Neural progenitor cell (in vitro differentiated cells): ENCODE data around the gene USH1G. TPM values are rescaled to one million over a fixed set of nuclear protein-coding genes. Genes with fewer than 3 reads are reported as not detected.

ENCODE experiments used
- DNase-seq: peaks from one replicate; pipeline ENCODE4 v3.0.0-alpha.2; 2016; ENCODE audit warnings: low spot score
- H2AFZ ChIP-seq: fragments of 200-600 bp; sonication (generic); replicated peaks from 2 replicates; pipeline ENCODE4 v1.6.1; 2016; ENCODE audit warnings: antibody characterized with exemption
- H3F3A ChIP-seq: fragments of 200-600 bp; sonication (generic); 2 replicates; pipeline ENCODE4 v1.6.1; 2016; ENCODE audit warnings: antibody characterized with exemption, low read depth
- H3K27ac ChIP-seq: fragments of 200-600 bp; sonication (generic); 2 replicates; pipeline ENCODE4 v1.5.1; 2016; ENCODE audit warnings: mild to moderate bottlenecking
- H3K27me3 ChIP-seq: fragments of 200-600 bp; sonication (generic); 2 replicates; pipeline ENCODE4 v1.6.1; 2016; ENCODE audit warnings: mild to moderate bottlenecking, moderate library complexity
- H3K36me3 ChIP-seq: fragments of 200-600 bp; sonication (generic); 2 replicates; pipeline ENCODE4 v1.5.1; 2016
- H3K4me1 ChIP-seq: fragments of 200-600 bp; sonication (generic); 2 replicates; pipeline ENCODE4 v1.6.1; 2016; ENCODE audit warnings: mixed run types
- H3K4me2 ChIP-seq: fragments of 200-600 bp; sonication (generic); 2 replicates; pipeline ENCODE4 v1.6.1; 2016
- H3K4me3 ChIP-seq: fragments of 200-600 bp; sonication (generic); 2 replicates; pipeline ENCODE4 v1.5.1; 2016
- H3K79me2 ChIP-seq: fragments of 200-600 bp; sonication (generic); 2 replicates; pipeline ENCODE4 v1.6.1; 2016; ENCODE audit warnings: low read depth
- H3K9ac ChIP-seq: fragments of 200-600 bp; sonication (generic); 2 replicates; pipeline ENCODE4 v1.6.1; 2016
- H3K9me3 ChIP-seq: fragments of 200-600 bp; sonication (generic); 2 replicates; pipeline ENCODE4 v1.5.1; 2016; ENCODE audit warnings: low read depth
- H4K20me1 ChIP-seq: fragments of 200-600 bp; sonication (generic); 2 replicates; pipeline ENCODE4 v1.6.1; 2016; ENCODE audit warnings: low read depth
- H3K27ac Mint-ChIP-seq: 3 replicates; pipeline ENCODE4 v1.8.0; 2021; ENCODE audit warnings: mixed read lengths
- H3K27me3 Mint-ChIP-seq: 2 replicates; pipeline ENCODE4 v1.8.0; 2022; ENCODE audit warnings: low read depth, mild to moderate bottlenecking, inconsistent platforms, moderate library complexity, mixed read lengths; ENCODE audit not compliant: insufficient read depth
- H3K36me3 Mint-ChIP-seq: 3 replicates; pipeline ENCODE4 v1.8.0; 2021; ENCODE audit warnings: mixed read lengths
- H3K4me1 Mint-ChIP-seq: 3 replicates; pipeline ENCODE4 v1.8.0; 2021; ENCODE audit warnings: mixed read lengths
- H3K4me3 Mint-ChIP-seq: 3 replicates; pipeline ENCODE4 v1.8.0; 2021; ENCODE audit warnings: mild to moderate bottlenecking, moderate library complexity, mixed read lengths
- H3K9me3 Mint-ChIP-seq: 3 replicates; pipeline ENCODE4 v1.8.0; 2020; ENCODE audit warnings: mixed read lengths
- CTCF ChIP-seq: fragments of 200-600 bp; sonication (generic); IDR thresholded peaks from 2 replicates; pipeline ENCODE4 v1.5.1; 2017; ENCODE audit warnings: antibody characterized with exemption, mild to moderate bottlenecking
- EZH2 ChIP-seq: fragments of 200-600 bp; sonication (generic); IDR thresholded peaks from 2 replicates; pipeline ENCODE4 v1.6.1; 2017; ENCODE audit warnings: antibody characterized with exemption, mild to moderate bottlenecking, moderate library complexity
- EZH2phosphoT487 ChIP-seq: fragments of 200-600 bp; sonication (generic); IDR thresholded peaks from 2 replicates; pipeline ENCODE4 v1.6.1; 2017; ENCODE audit warnings: antibody characterized with exemption
- total RNA-seq: library from RNA; depleted of rRNA; stranded (reverse); fragments of >200 nt; gene quantifications from 2 replicates; pipeline ENCODE4 v1.2.3, GENCODE V29; 2015; ENCODE audit warnings: low replicate concordance

USH1G gene
- total RNA-seq, 1 donor from 2014 or later, result not detected

- no peaks in the 10 kb centered on the region for H3K27me3 ChIP-seq
- no peak overlapping the region for H3K4me3 ChIP-seq
- H3K4me1 ChIP-seq, result no peaks in the 10 kb centered on the region
- H3K9me3 ChIP-seq, result no peaks in the 10 kb centered on the region
- H4K20me1 ChIP-seq, result no peaks in the 10 kb centered on the region
- no peak for TF ChIP-seq EZH2
- TF ChIP-seq CTCF, result no peak
- TF ChIP-seq EZH2phosphoT487, result no peak
- no peaks in the 10 kb centered on the region for H3K79me2 ChIP-seq
- H3K27me3 Mint-ChIP-seq, result peaks cover 21% of the 10 kb centered on the region
- no peaks in the 10 kb centered on the region for H3K36me3 Mint-ChIP-seq
- no peaks in the 10 kb centered on the region for H3K9me3 Mint-ChIP-seq
- no peak overlapping the region for H3K27ac Mint-ChIP-seq
- H3K27ac ChIP-seq, result no peak overlapping the region
- no peaks in the 10 kb centered on the region for H3K4me1 Mint-ChIP-seq
- no peak overlapping the region for H3K9ac ChIP-seq
- no peak overlapping the region for H3K4me2 ChIP-seq
- no peaks in the 10 kb centered on the region for H3K36me3 ChIP-seq
- no peak overlapping the region for H2AFZ ChIP-seq
- no peak overlapping the region for H3K4me3 Mint-ChIP-seq
- no peaks in the 10 kb centered on the region for H3F3A ChIP-seq
- no peak for DNase-seq
Measured at GRCh38 chr17:74951680-74952421, 28.8 kb upstream of the USH1G start.

GRCh38 chr17:74951065-74951464 lies 28.0 kb upstream of the USH1G start:
- H3K79me2 ChIP-seq, result no peaks in the 10 kb centered on the region
- H3K36me3 ChIP-seq, result no peaks in the 10 kb centered on the region
- H4K20me1 ChIP-seq, result no peaks in the 10 kb centered on the region
- H3K27me3 ChIP-seq, result no peaks in the 10 kb centered on the region
- H3K27me3 Mint-ChIP-seq, result peaks cover 23% of the 10 kb centered on the region
- no peak for TF ChIP-seq EZH2
- no peak overlapping the region for H3K4me3 ChIP-seq
- no peak overlapping the region for H3K4me3 Mint-ChIP-seq
- H3K27ac ChIP-seq, result no peak overlapping the region
- H3K9me3 Mint-ChIP-seq, result no peaks in the 10 kb centered on the region
- no peaks in the 10 kb centered on the region for H3K4me1 Mint-ChIP-seq
- no peaks in the 10 kb centered on the region for H3K36me3 Mint-ChIP-seq
- H3F3A ChIP-seq, result no peaks in the 10 kb centered on the region
- no peak overlapping the region for H3K27ac Mint-ChIP-seq
- no peak overlapping the region for H3K4me2 ChIP-seq
- no peaks in the 10 kb centered on the region for H3K9me3 ChIP-seq
- no peak overlapping the region for H3K9ac ChIP-seq
- no peak overlapping the region for H2AFZ ChIP-seq
- H3K4me1 ChIP-seq, result no peaks in the 10 kb centered on the region
- DNase-seq, result no peak

GRCh38 chr17:74950207-74950606 lies 27.2 kb upstream of the USH1G start:
- H3K4me1 ChIP-seq, result no peaks in the 10 kb centered on the region
- H3K36me3 Mint-ChIP-seq, result no peaks in the 10 kb centered on the region
- no peak for DNase-seq

More at GRCh38 chr17:74950207-74950606, 27.2 kb upstream of the USH1G start:
- Histone ChIP-seq H2AFZ (no peak overlapping the region), H3K79me2 (no peaks in the 10 kb centered on the region), H3F3A (no peaks in the 10 kb centered on the region), H3K9me3 (no peaks in the 10 kb centered on the region), H3K4me3 (no peak overlapping the region), H4K20me1 (no peaks in the 10 kb centered on the region), H3K4me2 (no peak overlapping the region), H3K9ac (no peak overlapping the region), H3K36me3 (no peaks in the 10 kb centered on the region), H3K27ac (no peak overlapping the region), H3K27me3 (peaks cover 2% of the 10 kb centered on the region)
- Mint-ChIP-seq H3K9me3 (no peaks in the 10 kb centered on the region), H3K4me1 (no peaks in the 10 kb centered on the region), H3K27ac (no peak overlapping the region), H3K4me3 (no peak overlapping the region), H3K27me3 (peaks cover 25% of the 10 kb centered on the region)
- no peak for TF ChIP-seq EZH2phosphoT487
- no peak for TF ChIP-seq CTCF
- TF ChIP-seq EZH2, result no peak
